NCI-H2196 treated with DMSO at 0.1 percent for 48 hours (cell line): ENCODE results near the gene TEX264.

Experiments
- DNase-seq: peaks from one replicate; lab custom pipeline; 2025; ENCODE audit not compliant: unreplicated experiment; lab: John Stamatoyannopoulos, UW

TEX264 gene

GRCh38 chr3:51673802-51674654, 3.0 kb downstream of the TEX264 start:
- DNase-seq, result no peak

GRCh38 chr3:51675201-51675611, 4.2 kb downstream of the TEX264 start:
- no peak for DNase-seq

GRCh38 chr3:51676102-51676640, 5.1 kb downstream of the TEX264 start:
- no peak for DNase-seq

GRCh38 chr3:51677358-51677757, 6.3 kb downstream of the TEX264 start:
- no peak for DNase-seq

GRCh38 chr3:51678186-51678585, 7.1 kb downstream of the TEX264 start:
- no peak for DNase-seq

GRCh38 chr3:51678641-51679040, 7.6 kb downstream of the TEX264 start:
- no peak for DNase-seq

GRCh38 chr3:51679318-51679717, 8.3 kb downstream of the TEX264 start:
- DNase-seq, result no peak

GRCh38 chr3:51679777-51680176, 8.7 kb downstream of the TEX264 start:
- DNase-seq, result no peak

- no peak for DNase-seq
These were observed 9.1 kb downstream of the TEX264 start for GRCh38 chr3:51680196-51680595.

GRCh38 chr3:51680663-51681230, 9.7 kb downstream of the TEX264 start:
- no peak for DNase-seq

- no peak for DNase-seq
These were observed 10.4 kb downstream of the TEX264 start for GRCh38 chr3:51681453-51681852.

- peak; percentile 35 for DNase-seq
These were observed 11.0 kb downstream of the TEX264 start for GRCh38 chr3:51682079-51682478.

- DNase-seq, result no peak
These were observed 11.5 kb downstream of the TEX264 start for GRCh38 chr3:51682526-51682925.

- no peak for DNase-seq
These were observed 12.5 kb downstream of the TEX264 start for GRCh38 chr3:51683566-51683965.

- no peak for DNase-seq
These were observed 14.1 kb downstream of the TEX264 start for GRCh38 chr3:51684971-51685751.

- no peak for DNase-seq
These were observed 15.0 kb downstream of the TEX264 start for GRCh38 chr3:51686056-51686455.

GRCh38 chr3:51686512-51687215, 15.6 kb downstream of the TEX264 start:
- no peak for DNase-seq

GRCh38 chr3:51687431-51688205, 16.6 kb downstream of the TEX264 start:
- no peak for DNase-seq

GRCh38 chr3:51688206-51688600, 17.2 kb downstream of the TEX264 start:
- no peak for DNase-seq

- no peak for DNase-seq
These were observed 20.0 kb downstream of the TEX264 start for GRCh38 chr3:51691021-51691420.
